HUDEP-2 (cell line): ENCODE measurements around the gene PRDM8.

Experiments
- DNase-seq, 76 experiments: peaks; one replicate each; lab custom pipeline; 2025; ENCODE audit not compliant: unreplicated experiment in 76 of 76; lab: John Stamatoyannopoulos, UW

The PRDM8 gene

GRCh38 chr4:80199947-80200346 is 2.6 kb downstream of the PRDM8 start:
- DNase-seq: no peak

- DNase-seq: peak in 14 of 76 experiments; percentile 6 to 43 (median 30)
These were observed 4.2 kb downstream of the PRDM8 start for GRCh38 chr4:80201252-80202151.

GRCh38 chr4:80202190-80202711 is 4.9 kb downstream of the PRDM8 start:
- DNase-seq: peak in 65 of 76 experiments; percentile 0 to 70 (median 47)

- peak in 36 of 76 experiments; percentile 2 to 58 (median 20) for DNase-seq
These were observed 5.6 kb downstream of the PRDM8 start for GRCh38 chr4:80202741-80203553.

GRCh38 chr4:80204433-80205011 is 7.2 kb downstream of the PRDM8 start:
- DNase-seq: no peak

- no peak for DNase-seq
These were observed 8.8 kb downstream of the PRDM8 start for GRCh38 chr4:80206111-80206510.

GRCh38 chr4:80206521-80207171 is 9.3 kb downstream of the PRDM8 start:
- no peak for DNase-seq

GRCh38 chr4:80207172-80207583 is 9.9 kb downstream of the PRDM8 start:
- DNase-seq: no peak

GRCh38 chr4:80207664-80208063 is 10.4 kb downstream of the PRDM8 start:
- DNase-seq: no peak

- DNase-seq: no peak
These were observed 11.5 kb downstream of the PRDM8 start for GRCh38 chr4:80208610-80209339.

- no peak for DNase-seq
These were observed 12.0 kb downstream of the PRDM8 start for GRCh38 chr4:80209340-80209701.

GRCh38 chr4:80210549-80210948 is 13.2 kb downstream of the PRDM8 start:
- no peak for DNase-seq

- no peak for DNase-seq
These were observed 16.0 kb downstream of the PRDM8 start for GRCh38 chr4:80213117-80213815.

- DNase-seq: peak in 5 of 76 experiments; percentile 1 to 9 (median 8)
These were observed 18.2 kb downstream of the PRDM8 start for GRCh38 chr4:80215449-80216052.

GRCh38 chr4:80216100-80216761 is 18.9 kb downstream of the PRDM8 start:
- no peak for DNase-seq

GRCh38 chr4:80219301-80220025 is 22.2 kb downstream of the PRDM8 start:
- peak in 2 of 76 experiments; percentile 3 to 7 for DNase-seq

- DNase-seq: no peak
These were observed 23.4 kb downstream of the PRDM8 start for GRCh38 chr4:80220711-80221110.

- no peak for DNase-seq
These were observed 23.9 kb downstream of the PRDM8 start for GRCh38 chr4:80221161-80221560.
